NCI-H1436 (cell line): ENCODE data around the gene CUEDC1.

Experiments
- DNase-seq: peaks from one replicate; lab custom pipeline; 2025; lab: John Stamatoyannopoulos, UW

CUEDC1 gene

DNA sequence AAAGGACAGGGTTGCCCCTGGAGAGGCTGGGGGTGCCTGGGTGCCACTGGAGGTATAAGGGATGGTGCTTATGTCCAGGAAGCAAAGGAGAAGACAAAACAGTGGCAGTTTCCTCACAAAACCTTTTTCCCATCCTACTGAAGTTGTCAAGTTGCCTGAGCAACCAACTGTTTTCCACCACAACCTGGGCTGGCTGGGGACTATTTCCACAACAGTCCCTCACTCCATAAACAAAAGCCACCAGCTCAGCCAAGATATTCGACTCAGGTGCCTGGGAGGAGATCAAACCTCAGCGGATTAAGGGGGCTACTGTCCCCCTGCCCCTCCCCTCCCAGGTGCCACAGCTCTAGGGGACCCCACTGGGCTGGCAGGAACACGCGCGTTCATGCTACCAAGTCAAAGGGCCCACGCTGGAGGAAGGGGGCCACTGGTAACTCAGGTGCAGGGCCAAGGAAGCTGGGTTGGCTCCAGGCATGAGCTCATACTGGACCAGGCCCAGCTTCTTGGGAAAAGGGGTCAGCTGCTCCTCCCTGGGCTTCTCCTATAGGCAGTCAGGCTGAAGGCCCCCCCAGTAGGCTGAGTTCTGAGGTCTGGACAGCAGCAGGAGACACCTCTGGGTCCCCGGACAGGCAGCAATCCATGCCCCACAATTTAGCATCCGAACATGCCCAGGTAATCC lies 59.7 kb downstream of the CUEDC1 start:
- no peak for DNase-seq

DNA sequence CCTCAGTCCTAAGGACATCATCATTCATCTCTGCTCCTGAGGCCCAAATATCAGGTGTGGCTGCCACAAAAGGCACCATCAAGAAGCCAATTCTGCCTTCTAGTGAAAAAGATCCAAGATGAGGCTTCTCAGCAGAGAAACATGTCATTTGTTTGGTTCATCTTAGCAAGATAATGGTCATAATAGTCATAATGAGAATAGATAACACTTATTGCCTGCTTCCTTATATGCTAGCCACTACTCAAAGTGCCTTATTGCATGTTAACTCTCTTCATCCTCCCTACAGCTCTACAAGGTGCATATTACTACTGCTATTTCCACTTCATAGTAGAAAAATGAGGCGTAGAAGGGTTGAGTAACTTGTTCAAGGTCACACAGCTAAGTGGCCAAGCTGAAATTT lies 60.4 kb downstream of the CUEDC1 start:
- DNase-seq, result no peak

DNA sequence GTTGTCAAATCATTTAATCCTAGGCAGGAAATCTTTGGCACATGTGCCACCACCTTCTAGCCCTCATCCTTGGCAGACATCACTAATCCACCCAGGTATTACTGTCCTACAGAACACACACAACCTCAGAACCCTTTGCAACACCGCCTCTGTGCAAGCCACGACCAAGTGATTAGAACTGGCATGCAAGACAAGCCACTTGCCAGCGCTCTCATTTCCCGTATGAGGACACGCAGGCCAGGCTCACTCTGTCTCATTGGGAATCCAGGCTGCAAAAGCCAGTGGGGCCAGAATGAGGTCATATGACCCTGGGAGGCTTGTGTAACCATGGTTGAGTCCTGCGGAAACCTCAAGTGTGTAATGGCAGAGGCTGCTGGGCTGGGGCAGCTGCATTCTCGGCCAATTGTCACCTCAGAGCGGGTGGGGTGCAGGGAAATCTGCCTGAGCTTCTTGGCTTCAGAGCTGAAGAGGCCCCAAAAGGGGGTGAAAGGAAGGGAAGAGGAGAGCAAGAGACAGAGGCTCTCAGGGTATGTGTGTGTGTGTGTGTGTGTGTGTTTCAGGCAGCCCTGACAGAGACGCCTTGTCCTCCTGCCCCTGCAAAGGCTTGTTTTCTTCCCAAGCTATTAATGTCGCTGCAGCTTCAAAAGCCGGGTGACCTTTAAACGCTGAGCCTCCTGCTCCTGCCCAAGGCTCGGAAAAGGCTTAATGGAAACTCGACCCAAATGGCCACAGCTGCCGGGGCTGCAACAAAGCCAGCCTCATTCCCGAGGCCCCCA lies 62.2 kb downstream of the CUEDC1 start:
- DNase-seq, result peak; percentile 40

DNA sequence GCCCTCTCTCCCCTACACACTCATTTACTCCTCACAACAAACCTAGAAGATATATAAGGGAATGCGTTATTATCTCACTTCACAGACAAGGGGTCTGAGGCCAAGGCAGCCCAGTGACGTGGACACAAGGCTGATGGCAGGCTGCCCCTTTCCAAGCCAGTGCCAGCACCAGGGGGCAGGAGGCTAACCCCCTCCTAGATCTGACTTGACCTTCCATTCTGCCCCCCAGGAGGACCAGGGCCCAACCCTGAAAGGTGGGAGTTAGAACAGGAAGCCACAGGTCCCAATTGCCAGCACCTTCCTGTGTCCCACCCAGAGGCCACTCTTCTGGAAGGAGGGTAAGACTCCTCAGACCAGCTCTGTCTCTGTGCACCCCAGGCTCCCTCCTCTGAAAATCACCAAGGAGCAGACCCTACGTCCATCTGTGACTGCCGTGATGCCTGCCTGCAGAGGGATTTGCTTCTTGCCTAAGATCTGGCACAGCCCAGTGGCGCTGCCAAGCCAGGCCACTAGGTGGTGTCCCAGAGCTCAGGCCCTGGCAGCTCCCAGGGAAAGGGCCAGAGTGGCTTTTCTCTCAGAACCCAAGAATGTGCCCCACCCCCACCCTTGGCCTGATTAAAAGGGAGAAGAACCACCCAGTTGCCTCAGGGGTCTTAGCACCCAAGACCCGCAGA lies 62.9 kb downstream of the CUEDC1 start:
- DNase-seq, result peak; percentile 80

DNA sequence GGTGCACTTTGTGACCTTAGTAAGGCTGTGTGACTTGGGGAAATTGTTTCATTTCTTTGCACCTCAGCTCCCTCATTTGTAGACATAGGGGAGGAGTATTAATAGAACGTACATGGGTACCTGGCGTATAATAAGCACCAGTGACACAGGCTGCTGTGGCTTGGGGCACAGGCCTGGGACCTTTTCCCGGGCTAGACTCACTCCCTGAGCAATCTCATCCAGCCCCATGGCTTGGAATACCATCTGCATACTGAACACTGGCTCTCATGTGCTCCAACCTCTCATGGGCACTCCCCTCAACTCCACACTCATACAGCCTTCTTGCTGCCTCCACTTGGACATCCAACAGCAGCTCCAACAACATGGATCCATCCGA lies 64.4 kb downstream of the CUEDC1 start:
- no peak for DNase-seq

DNA sequence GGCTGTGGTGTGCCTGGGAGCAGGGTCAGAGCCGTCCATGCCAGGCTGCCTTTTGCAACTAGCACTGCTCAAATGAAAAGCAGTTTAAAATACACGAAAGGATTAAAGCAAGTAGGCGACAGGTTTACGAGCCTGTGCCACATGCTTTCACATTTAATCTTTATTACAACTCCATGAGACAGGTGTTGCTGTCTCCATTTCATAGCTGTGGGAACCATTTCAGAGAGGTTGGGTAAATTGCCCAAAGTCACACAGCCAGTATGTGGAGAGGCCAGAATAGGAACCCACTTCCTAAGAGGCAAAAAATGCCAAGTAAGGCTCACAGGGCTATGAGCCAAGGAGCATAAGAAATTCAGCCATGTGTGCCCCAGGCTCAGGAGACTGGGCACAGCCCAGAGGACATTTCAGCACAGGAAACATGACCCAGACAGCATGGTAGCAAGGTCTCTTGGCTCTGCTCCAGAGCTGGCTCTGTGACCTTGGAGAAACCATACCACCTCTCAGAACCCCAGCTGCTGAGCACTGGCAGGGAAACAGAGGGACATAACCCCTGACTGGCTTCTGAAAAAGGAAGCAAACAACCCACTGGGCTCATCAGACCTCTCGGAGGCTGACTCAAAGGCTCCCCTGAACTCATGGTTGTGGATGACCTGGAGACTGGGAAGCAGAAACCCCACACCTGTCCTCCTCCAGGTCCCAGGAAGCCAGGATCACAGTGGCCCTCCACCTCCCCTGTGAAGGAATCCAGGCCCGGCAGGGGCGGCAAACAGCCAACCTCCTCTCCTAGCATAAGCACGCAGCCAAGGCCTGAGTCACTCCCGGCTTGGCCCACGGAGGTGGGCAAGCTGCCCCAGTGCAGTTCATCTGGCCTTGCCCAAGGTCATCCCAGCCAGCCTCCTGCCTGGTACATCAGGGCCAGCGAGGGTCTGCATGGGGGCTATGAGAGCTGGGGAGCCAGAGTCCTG lies 65.0 kb downstream of the CUEDC1 start:
- no peak for DNase-seq

DNA sequence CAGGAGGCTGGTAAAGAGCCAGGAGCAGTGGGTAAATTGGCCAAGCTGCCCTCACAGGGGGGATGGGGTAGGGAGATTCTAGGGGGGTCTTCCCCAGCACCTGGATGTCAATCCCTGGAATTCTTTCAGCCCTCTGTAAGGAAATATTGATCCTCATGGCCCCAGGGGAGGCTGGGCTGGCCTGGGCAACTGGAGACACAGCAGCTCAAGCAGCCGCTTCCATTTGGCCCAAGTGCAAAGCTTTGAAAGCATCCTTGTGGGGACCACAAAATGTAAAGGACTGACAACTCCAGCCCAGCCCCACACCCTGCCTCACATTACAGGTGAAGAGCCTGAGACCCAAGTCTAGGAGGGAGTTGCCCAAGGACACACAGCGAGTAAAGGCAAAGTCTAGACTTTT lies 66.0 kb downstream of the CUEDC1 start:
- no peak for DNase-seq

DNA sequence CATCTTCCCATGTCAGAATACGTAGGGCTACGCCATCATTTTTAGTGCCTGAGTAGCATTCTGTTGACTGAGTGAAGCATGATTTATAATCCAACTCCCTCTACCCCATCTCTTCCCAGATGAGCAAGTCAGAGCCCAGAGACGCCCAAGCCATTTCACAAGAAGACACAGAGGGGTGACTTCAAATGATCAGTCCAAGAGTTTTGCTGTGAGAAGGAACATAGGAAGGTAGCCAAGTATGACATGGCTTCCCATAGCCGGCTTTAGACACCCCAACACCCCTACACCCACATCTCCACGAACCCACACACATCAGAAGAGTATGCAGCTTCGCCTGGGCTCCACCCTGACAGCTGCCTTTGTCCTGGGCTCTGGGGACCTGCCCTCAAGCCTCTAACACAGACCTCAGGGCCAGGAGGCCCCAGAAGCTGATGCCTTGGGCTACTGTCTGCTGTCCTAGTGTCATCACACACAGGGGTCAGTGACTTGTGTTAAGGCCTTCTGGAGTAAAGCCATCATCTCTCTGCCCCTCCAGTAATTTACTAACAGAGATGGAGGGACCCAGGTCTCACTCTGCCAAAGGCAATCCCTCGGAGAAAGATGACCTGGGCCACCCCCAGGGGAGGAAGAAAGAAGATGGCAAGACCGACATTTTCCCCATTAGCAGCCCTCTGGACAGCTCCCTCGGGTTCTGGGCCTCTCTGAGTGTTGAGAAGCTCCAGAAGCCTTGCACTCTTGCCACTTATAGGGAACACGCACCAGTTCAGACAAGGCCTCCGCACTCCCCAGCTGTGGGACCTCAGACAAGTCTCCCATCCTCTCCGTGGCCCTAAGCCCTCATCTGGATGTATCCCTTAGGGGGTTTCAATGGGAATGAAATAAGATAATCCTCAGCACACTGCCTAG lies 66.6 kb downstream of the CUEDC1 start:
- DNase-seq, result no peak

DNA sequence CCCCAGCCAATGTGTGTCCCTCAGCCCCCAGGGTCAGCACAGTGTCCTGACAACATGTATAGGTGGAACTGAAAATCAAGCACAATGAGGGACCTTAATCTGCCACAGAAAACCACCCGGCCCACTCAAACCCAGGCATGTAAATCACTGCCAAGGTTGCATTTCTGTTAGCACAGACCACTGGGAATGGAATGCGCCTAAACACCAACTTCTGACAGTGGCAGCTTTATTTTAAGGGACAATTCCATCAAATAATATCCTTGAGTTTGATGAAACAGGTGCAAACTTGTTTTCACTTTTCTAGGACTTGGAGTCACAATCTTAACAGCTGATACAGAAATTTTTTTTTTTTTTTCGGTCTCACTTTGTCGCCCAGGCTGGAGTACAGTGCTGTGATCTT lies 68.1 kb downstream of the CUEDC1 start:
- DNase-seq, result no peak

DNA sequence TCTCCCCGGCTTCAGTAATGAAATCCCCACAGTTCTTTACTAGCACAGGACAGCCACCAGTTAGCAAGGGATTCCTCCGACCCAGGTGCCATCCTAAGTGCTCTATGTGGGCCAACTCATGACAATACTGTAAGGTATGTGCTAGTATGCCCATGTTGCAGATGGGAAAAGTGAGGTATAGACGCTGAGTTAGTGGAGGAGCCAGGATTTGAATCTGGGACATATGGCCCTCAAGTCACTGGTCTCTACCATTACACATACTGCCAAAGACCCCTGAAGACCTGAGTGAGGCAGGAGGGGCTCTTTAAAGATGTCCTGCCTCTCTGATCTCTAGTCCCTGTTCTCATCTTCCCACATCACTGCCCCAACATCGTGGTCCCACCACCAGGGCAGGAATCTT lies 69.2 kb downstream of the CUEDC1 start:
- DNase-seq, result no peak

DNA sequence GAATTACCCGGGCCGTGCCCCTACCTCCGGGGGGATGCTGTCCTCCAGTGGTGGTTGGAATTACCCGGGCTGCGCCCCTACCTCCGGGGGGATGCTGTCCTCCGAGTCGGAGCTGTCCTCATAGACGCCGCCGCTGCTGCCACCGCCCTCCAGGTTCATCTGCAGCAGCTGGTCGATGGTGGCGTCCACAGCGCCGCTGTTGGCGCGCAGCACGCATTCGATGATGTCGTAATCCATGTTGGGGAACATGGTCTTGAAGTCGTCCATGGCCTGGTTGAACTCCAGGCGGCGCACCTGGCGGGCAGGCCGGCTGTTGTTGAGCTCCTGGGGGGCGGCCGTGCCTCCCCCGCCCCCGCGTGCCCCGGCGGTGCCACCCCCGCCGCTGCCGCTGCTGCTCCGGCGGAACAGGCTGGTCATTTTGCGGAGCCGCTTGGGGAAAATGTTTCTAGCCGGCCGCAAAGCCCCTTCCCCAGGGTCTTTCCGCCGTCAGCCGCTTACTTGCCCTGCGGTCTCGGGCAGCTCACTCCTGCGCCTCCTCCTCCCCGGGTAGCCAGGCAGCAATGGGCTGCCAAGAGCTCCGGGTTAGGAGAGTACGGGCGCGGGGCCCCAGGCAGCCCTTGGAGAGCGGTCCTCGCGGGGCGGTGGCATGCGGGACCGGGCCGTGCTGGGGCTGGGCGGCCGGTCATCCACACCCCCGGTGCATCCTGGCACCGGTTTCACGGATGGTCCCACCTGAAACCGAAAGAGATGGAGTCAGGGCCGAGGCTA lies 69.9 kb downstream of the CUEDC1 start:
- DNase-seq, result no peak

DNA sequence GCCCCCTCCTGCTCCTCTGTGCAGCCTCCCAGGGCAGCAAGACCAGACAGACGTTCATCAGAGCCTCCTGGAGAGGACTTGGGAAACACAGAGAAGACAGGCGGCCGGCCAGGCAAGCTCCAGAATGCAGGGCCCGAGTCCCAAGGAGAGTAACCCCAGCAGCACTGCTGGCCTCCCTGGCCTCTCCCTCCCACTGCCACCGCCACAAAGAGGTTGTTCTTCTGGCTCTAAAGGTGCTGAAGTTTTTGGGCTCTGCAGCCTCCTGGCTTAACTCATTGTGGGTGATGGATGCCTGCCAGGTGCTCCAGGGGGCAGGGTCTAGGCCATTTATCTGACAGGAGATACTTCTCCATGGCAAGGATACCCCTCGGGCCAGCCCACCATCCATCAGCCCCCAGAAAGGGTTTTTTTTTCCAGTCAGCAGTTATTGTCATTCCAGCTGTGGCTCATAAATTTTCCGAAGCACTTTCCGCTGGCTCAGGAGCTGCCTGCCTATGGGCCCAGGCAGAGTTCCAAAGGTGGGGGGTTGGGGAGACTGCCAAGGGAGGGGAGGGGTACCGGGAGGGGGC lies 73.3 kb downstream of the CUEDC1 start:
- DNase-seq, result no peak

DNA sequence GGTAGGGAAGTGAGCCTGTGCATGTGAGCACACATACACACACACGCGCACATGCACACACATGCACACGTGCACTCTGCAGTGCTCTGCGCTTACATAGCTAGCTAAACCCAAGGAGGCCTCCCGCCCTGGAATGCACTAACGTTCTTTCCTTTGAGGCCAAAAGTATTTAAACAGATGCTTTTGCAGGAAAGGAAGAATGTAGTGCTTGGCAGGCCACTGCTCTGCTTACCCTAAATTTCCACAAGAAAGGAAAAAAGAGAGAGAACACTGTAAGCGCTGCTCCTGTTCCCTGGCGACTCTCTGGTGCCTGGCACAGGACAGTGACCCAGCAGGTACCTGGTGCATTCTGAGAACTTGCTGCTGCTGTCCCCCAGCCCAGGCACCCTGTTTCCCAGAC lies 74.1 kb downstream of the CUEDC1 start:
- no peak for DNase-seq

DNA sequence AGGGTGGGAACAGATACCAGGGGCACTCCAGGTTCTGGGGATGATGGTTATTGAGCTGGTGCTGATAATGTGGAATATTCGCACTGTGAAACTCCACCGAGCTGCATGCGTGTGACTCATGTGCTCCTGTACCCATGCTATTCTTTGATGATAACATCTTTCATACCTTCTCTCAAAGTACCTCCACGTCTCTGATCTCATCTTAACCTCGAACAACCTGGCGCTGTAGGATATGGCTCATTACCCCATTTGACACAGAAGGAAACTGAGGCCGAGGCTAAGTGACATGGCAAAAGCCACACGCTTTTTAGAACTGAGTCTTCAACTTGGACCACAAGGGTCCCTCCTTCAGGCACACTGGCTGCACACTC lies 75.1 kb downstream of the CUEDC1 start:
- no peak for DNase-seq

DNA sequence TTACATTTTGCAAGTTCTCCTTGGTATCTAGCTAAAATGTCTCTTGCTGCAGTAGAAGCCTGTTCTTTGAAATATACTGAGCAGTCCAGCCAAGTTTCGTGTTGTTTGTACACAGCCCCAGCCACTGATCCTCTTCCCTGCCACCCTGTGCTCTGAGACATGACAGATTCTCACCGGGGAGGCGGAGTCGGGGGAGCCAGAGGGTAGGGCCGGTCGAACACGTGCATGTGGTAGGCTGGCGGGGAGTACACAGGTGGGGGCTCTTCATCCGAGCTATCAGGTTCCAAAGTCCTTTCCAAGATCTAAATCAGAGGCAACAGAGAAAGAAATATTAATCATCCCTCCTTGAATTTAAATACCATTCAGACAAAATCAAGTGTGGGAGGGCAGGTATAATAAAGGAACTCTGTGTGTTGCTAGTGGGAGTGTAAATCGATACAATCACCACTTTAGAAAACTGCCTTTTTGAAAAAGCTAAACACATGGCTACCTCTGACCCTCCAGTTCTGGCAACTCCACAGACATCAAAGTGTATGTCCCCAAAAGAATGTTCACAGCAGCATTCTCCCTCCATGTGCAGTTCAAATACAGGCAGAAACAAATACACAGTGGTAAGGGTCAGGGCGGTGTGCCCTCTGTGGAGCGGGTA lies 75.7 kb downstream of the CUEDC1 start:
- no peak for DNase-seq

DNA sequence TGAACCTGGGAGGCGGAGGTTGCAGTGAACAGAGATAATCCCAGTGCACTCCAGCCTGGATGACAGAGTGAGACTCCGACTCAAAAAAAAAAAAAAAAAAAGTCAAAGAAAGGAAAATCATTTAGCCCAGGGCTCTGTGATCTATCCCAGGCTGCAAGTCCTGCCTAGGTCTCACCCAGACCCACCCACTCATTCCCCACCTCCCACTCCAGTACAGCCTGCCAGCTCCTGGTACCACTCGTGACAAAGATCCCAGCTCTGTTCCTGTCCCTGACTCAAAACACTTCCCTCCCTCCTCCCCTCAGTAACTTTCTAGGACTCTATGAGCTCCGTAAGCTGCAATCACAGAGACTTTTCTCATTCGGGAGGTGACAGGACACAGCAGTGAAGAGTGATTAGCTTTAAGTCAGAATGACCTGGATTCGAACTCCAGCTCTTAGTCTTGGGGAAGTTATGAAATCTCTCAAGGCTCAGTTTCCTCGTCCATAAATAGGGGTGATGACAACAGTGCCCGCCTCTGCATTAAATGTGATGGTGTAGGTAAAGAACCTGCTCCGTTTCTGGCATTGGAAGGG lies 77.3 kb downstream of the CUEDC1 start:
- DNase-seq, result no peak

DNA sequence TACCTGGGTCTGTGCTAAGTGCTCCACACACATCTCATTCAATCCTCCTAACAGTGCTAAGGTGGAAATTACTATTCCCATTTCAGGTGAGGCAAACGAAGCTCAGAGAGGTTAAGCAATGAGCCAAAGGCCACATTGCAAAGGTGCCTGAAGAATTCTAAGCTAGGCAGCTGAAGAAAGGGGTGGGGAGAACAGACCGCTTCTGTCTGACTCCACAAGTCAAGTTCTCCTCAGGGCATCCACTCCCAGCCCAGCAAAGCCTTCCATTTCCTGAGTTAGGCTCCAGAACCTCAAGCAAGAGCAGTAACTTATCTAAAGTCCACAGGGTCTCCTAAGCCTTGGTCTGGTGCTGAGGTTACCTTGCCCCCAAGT lies 78.4 kb downstream of the CUEDC1 start:
- DNase-seq, result no peak

DNA sequence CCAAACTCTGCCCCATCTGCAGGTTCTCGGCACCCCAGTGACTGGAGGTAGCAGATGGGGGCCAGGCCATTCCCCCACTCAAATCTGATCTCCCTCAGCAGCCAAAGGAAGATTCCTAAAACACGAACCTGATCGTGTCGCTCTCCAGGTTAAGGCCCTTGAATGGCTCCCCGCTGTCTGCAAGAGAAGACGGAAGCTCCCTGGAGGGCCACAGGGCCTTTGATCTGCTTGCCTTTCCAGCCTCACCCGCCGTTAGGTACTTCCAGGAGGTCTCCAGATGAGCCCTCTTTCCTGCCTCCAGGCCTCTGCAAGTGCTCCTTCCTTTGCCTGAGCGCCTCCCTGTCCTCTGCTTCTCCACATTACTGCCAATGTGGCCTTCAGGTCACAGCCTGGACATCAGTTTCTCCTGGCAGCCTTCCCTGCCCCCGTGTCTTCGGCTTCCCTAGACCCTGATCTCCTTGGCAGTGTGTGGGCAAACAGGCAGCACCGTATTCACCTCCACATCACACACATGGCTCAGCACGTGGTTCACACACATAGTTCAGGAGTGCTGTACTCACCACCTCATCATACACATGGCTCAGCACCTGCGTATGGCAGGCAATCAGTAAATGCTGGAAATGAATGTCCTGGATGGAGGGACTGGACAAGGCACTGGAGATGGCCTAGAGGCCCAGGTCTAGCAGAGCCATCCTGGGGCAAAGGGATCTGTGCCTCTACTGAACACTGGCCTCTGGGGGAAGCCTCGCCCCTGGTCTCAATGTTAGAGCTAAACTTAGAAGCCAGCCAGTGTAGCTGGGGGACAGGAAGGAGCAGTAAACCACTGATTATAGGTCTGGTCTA lies 79.0 kb downstream of the CUEDC1 start:
- no peak for DNase-seq
